HEK293 (cell line): ENCODE data around the gene RGS19.

ENCODE experiments used
- KLF16 ChIP-seq: fragments of 450-650 bp; formaldehyde crosslinking; IDR thresholded peaks from 2 replicates; pipeline ENCODE4 v1.5.1; 2017; ENCODE audit warnings: missing biosample characterization, missing genetic modification characterization
- MZF1 ChIP-seq: fragments of 450-650 bp; formaldehyde crosslinking; IDR thresholded peaks from 2 replicates; pipeline ENCODE4 v1.5.1; 2017; ENCODE audit warnings: missing biosample characterization, missing genetic modification characterization, borderline replicate concordance
- SP3 ChIP-seq: fragments of 450-650 bp; formaldehyde crosslinking; IDR thresholded peaks from 2 replicates; pipeline ENCODE4 v1.5.1; 2016; ENCODE audit warnings: missing biosample characterization, missing genetic modification characterization
- TCF7L2 ChIP-seq: IDR thresholded peaks from 2 replicates; pipeline ENCODE4 v1.6.1; 2011; ENCODE audit warnings: low read depth, mild to moderate bottlenecking, inconsistent platforms, low read length, moderate library complexity, borderline replicate concordance
- ZBTB17 ChIP-seq: fragments of 450-650 bp; formaldehyde crosslinking; IDR thresholded peaks from 2 replicates; pipeline ENCODE4 v1.5.1; 2016; ENCODE audit warnings: missing biosample characterization, missing genetic modification characterization
- ZBTB20 ChIP-seq: fragments of 450-650 bp; formaldehyde crosslinking; IDR thresholded peaks from 2 replicates; pipeline ENCODE4 v1.5.1; 2016; ENCODE audit warnings: missing biosample characterization, missing genetic modification characterization
- ZFP41 ChIP-seq: fragments of 450-650 bp; formaldehyde crosslinking; IDR thresholded peaks from 2 replicates; pipeline ENCODE4 v1.5.1; 2016; ENCODE audit warnings: missing biosample characterization, missing genetic modification characterization, borderline replicate concordance
- ZNF114 ChIP-seq: fragments of 450-650 bp; formaldehyde crosslinking; IDR thresholded peaks from 2 replicates; pipeline ENCODE4 v1.5.0; 2017; ENCODE audit warnings: missing biosample characterization, missing genetic modification characterization
- ZNF155 ChIP-seq: fragments of 450-650 bp; formaldehyde crosslinking; IDR thresholded peaks from 2 replicates; pipeline ENCODE4 v1.5.1; 2016; ENCODE audit warnings: missing biosample characterization, missing genetic modification characterization
- ZNF350 ChIP-seq: fragments of 450-650 bp; formaldehyde crosslinking; IDR thresholded peaks from 2 replicates; pipeline ENCODE4 v1.5.0; 2017; ENCODE audit warnings: missing biosample characterization, mild to moderate bottlenecking, missing genetic modification characterization
- ZNF391 ChIP-seq: fragments of 450-650 bp; formaldehyde crosslinking; IDR thresholded peaks from 2 replicates; pipeline ENCODE4 v1.5.1; 2016; ENCODE audit warnings: low read depth, missing biosample characterization, missing genetic modification characterization, borderline replicate concordance
- ZNF416 ChIP-seq: fragments of 450-650 bp; formaldehyde crosslinking; IDR thresholded peaks from 2 replicates; pipeline ENCODE4 v1.5.1; 2016; ENCODE audit warnings: missing biosample characterization, missing genetic modification characterization
- ZNF571 ChIP-seq: fragments of 450-650 bp; formaldehyde crosslinking; IDR thresholded peaks from 2 replicates; pipeline ENCODE4 v1.5.0; 2017; ENCODE audit warnings: missing biosample characterization, missing genetic modification characterization
- ZNF654 ChIP-seq: fragments of 450-650 bp; formaldehyde crosslinking; IDR thresholded peaks from 2 replicates; pipeline ENCODE4 v1.5.1; 2016; ENCODE audit warnings: low read depth, missing biosample characterization, missing genetic modification characterization
- ZNF747 ChIP-seq: fragments of 450-650 bp; formaldehyde crosslinking; IDR thresholded peaks from 2 replicates; pipeline ENCODE4 v1.5.1; 2016; ENCODE audit warnings: missing biosample characterization, missing genetic modification characterization
- ZNF76 ChIP-seq: fragments of 450-650 bp; formaldehyde crosslinking; IDR thresholded peaks from 2 replicates; pipeline ENCODE4; 2016; ENCODE audit warnings: low read depth, missing biosample characterization, missing genetic modification characterization, borderline replicate concordance
- ZNF776 ChIP-seq: fragments of 450-650 bp; formaldehyde crosslinking; IDR thresholded peaks from 2 replicates; pipeline ENCODE4 v1.5.0; 2017; ENCODE audit warnings: missing biosample characterization, missing genetic modification characterization, borderline replicate concordance
- ZSCAN16 ChIP-seq: fragments of 450-650 bp; formaldehyde crosslinking; IDR thresholded peaks from 2 replicates; pipeline ENCODE4 v1.5.1; 2016; ENCODE audit warnings: missing biosample characterization, missing genetic modification characterization
- ZSCAN18 ChIP-seq: fragments of 450-650 bp; formaldehyde crosslinking; IDR thresholded peaks from 2 replicates; pipeline ENCODE4 v1.5.1; 2016; ENCODE audit warnings: missing biosample characterization, missing genetic modification characterization
- TF ChIP-seq, protein P1 (sequence below): IDR thresholded peaks from 2 replicates; pipeline ENCODE4 v1.6.1; 2011; ENCODE audit warnings: mild to moderate bottlenecking, low read depth, low read length, borderline replicate concordance
- TF ChIP-seq, protein P2 (sequence below): fragments of 450-650 bp; formaldehyde crosslinking; IDR thresholded peaks from 2 replicates; pipeline ENCODE4 v1.5.1; 2016; ENCODE audit warnings: missing biosample characterization, missing genetic modification characterization
- TF ChIP-seq, protein P3 (sequence below): fragments of 450-650 bp; formaldehyde crosslinking; IDR thresholded peaks from 2 replicates; pipeline ENCODE4 v1.5.1; 2017; ENCODE audit warnings: missing biosample characterization, missing genetic modification characterization
- TF ChIP-seq, protein P4 (sequence below): fragments of 450-650 bp; formaldehyde crosslinking; IDR thresholded peaks from 2 replicates; pipeline ENCODE4 v1.5.1; 2016; ENCODE audit warnings: missing biosample characterization, missing genetic modification characterization
- TF ChIP-seq, protein P5 (sequence below): fragments of 450-650 bp; formaldehyde crosslinking; IDR thresholded peaks from 2 replicates; pipeline ENCODE4 v1.5.1; 2016; ENCODE audit warnings: missing biosample characterization, missing genetic modification characterization, low read depth
- TF ChIP-seq, protein P6 (sequence below): fragments of 450-650 bp; formaldehyde crosslinking; conservative IDR thresholded peaks from 2 replicates; pipeline ENCODE4 v1.5.1; 2016; ENCODE audit warnings: low read depth, missing biosample characterization, missing genetic modification characterization

Gene RGS19

DNA sequence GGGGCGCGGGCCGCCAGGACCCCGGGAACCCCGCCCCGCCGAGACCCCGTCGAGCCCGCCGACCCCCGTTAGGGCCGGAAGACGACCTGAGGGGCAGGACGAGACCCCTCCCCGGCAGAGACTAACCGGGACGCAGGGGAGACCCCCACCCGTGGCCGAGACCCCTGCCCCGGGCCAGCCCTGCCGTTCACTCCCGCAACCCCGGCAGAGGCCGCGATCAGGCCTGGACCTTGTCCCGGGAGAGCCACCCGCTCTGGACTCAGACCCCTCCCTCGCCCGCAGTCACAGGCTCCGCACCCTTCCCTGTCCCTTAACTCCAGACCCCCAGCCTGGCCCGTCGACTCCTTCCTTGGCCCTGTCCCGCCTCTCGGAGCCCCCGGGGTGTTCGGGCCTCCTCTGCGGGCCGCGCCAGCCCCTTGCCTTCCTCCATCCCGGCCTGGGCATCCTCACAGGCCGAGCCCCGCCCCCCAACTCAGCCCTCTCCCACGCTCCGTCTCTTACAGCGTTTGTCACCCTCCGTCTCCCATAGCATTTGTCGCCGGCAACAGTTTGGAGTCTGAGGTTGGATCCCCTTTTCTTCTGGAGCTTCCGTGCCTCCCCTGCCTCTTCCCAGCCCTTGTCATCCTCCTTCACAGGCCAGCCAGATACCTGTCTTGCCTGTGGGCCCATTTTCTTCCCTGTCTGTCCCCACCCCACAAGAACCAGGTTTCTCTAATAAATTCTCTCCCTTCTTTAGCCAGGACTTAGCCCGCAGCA, 15.8 kb downstream of the RGS19 start (continued):
- TF ChIP-seq ZNF776 (tag by site-specific recombination) (no peak), ZNF654 (tag by site-specific recombination) (no peak), ZBTB17 (tag by site-specific recombination) (peak; percentile 61), ZNF350 (tag by site-specific recombination) (no peak), SP3 (tag by site-specific recombination) (peak; percentile 56; the same call in 1 of the 2 replicates), ZSCAN18 (peak; percentile 39; the same call in 1 of the 2 replicates), ZNF416 (tag by site-specific recombination) (no peak), ZNF747 (tag by site-specific recombination) (no peak), ZBTB20 (tag by site-specific recombination) (peak; percentile 89), ZNF571 (tag by site-specific recombination) (no peak), ZNF391 (tag by site-specific recombination) (peak; percentile 63; the same call in 1 of the 2 replicates), ZSCAN16 (tag by site-specific recombination) (peak; percentile 38; the same call in 1 of the 2 replicates), KLF16 (tag by site-specific recombination) (peak; percentile 73), TCF7L2 (no peak), ZNF76 (tag by site-specific recombination) (no peak), MZF1 (tag by site-specific recombination) (no peak), ZNF114 (tag by site-specific recombination) (no peak), ZFP41 (no peak), ZNF155 (tag by site-specific recombination) (no peak)
- TF ChIP-seq, protein P1, sequence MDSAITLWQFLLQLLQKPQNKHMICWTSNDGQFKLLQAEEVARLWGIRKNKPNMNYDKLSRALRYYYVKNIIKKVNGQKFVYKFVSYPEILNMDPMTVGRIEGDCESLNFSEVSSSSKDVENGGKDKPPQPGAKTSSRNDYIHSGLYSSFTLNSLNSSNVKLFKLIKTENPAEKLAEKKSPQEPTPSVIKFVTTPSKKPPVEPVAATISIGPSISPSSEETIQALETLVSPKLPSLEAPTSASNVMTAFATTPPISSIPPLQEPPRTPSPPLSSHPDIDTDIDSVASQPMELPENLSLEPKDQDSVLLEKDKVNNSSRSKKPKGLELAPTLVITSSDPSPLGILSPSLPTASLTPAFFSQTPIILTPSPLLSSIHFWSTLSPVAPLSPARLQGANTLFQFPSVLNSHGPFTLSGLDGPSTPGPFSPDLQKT, result no peak
- TF ChIP-seq, protein P2, sequence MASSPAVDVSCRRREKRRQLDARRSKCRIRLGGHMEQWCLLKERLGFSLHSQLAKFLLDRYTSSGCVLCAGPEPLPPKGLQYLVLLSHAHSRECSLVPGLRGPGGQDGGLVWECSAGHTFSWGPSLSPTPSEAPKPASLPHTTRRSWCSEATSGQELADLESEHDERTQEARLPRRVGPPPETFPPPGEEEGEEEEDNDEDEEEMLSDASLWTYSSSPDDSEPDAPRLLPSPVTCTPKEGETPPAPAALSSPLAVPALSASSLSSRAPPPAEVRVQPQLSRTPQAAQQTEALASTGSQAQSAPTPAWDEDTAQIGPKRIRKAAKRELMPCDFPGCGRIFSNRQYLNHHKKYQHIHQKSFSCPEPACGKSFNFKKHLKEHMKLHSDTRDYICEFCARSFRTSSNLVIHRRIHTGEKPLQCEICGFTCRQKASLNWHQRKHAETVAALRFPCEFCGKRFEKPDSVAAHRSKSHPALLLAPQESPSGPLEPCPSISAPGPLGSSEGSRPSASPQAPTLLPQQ (tag by site-specific recombination), result no peak
- TF ChIP-seq, protein P3, sequence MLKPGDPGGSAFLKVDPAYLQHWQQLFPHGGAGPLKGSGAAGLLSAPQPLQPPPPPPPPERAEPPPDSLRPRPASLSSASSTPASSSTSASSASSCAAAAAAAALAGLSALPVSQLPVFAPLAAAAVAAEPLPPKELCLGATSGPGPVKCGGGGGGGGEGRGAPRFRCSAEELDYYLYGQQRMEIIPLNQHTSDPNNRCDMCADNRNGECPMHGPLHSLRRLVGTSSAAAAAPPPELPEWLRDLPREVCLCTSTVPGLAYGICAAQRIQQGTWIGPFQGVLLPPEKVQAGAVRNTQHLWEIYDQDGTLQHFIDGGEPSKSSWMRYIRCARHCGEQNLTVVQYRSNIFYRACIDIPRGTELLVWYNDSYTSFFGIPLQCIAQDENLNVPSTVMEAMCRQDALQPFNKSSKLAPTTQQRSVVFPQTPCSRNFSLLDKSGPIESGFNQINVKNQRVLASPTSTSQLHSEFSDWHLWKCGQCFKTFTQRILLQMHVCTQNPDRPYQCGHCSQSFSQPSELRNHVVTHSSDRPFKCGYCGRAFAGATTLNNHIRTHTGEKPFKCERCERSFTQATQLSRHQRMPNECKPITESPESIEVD (tag by site-specific recombination), result no peak
- TF ChIP-seq, protein P4, sequence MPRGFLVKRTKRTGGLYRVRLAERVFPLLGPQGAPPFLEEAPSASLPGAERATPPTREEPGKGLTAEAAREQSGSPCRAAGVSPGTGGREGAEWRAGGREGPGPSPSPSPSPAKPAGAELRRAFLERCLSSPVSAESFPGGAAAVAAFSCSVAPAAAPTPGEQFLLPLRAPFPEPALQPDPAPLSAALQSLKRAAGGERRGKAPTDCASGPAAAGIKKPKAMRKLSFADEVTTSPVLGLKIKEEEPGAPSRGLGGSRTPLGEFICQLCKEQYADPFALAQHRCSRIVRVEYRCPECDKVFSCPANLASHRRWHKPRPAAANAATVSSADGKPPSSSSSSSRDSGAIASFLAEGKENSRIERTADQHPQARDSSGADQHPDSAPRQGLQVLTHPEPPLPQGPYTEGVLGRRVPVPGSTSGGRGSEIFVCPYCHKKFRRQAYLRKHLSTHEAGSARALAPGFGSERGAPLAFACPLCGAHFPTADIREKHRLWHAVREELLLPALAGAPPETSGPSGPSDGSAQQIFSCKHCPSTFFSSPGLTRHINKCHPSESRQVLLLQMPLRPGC (tag by site-specific recombination), result no peak
- TF ChIP-seq, protein P5, sequence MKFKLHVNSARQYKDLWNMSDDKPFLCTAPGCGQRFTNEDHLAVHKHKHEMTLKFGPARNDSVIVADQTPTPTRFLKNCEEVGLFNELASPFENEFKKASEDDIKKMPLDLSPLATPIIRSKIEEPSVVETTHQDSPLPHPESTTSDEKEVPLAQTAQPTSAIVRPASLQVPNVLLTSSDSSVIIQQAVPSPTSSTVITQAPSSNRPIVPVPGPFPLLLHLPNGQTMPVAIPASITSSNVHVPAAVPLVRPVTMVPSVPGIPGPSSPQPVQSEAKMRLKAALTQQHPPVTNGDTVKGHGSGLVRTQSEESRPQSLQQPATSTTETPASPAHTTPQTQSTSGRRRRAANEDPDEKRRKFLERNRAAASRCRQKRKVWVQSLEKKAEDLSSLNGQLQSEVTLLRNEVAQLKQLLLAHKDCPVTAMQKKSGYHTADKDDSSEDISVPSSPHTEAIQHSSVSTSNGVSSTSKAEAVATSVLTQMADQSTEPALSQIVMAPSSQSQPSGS (tag by site-specific recombination), result no peak
- TF ChIP-seq, protein P6, sequence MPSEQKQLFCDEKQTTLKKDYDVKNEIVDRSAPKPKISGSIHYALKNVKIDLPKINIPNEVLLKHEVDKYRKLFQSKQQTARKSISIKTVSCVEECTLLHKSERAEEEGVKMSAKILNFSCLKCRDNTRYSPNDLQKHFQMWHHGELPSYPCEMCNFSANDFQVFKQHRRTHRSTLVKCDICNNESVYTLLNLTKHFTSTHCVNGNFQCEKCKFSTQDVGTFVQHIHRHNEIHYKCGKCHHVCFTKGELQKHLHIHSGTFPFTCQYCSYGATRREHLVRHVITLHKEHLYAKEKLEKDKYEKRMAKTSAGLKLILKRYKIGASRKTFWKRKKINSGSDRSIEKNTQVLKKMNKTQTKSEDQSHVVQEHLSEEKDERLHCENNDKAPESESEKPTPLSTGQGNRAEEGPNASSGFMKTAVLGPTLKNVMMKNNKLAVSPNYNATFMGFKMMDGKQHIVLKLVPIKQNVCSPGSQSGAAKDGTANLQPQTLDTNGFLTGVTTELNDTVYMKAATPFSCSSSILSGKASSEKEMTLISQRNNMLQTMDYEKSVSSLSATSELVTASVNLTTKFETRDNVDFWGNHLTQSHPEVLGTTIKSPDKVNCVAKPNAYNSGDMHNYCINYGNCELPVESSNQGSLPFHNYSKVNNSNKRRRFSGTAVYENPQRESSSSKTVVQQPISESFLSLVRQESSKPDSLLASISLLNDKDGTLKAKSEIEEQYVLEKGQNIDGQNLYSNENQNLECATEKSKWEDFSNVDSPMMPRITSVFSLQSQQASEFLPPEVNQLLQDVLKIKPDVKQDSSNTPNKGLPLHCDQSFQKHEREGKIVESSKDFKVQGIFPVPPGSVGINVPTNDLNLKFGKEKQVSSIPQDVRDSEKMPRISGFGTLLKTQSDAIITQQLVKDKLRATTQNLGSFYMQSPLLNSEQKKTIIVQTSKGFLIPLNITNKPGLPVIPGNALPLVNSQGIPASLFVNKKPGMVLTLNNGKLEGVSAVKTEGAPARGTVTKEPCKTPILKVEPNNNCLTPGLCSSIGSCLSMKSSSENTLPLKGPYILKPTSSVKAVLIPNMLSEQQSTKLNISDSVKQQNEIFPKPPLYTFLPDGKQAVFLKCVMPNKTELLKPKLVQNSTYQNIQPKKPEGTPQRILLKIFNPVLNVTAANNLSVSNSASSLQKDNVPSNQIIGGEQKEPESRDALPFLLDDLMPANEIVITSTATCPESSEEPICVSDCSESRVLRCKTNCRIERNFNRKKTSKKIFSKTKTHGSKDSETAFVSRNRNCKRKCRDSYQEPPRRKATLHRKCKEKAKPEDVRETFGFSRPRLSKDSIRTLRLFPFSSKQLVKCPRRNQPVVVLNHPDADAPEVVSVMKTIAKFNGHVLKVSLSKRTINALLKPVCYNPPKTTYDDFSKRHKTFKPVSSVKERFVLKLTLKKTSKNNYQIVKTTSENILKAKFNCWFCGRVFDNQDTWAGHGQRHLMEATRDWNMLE, result no peak
